Right lobe of liver (tissue), 4 donors: ENCODE data around the gene ATOH7.

ENCODE experiments used
- POLR2A ChIP-seq: fragments of 450-650 bp; IDR thresholded peaks from one replicate; pipeline ENCODE4 v1.6.1; 2017; ENCODE audit warnings: antibody characterized with exemption, mild to moderate bottlenecking
- TF ChIP-seq, protein P1 (sequence below), 4 donors: fragments of 200-600 bp in 3 of 4; fragments of 450-650 bp in 1 of 4; IDR thresholded peaks; one replicate each; pipeline versions ENCODE4 v1.5.1 to v1.8.0; 2016 to 2022; ENCODE audit warnings: antibody characterized with exemption in 4 of 4, mild to moderate bottlenecking in 2 of 4
- donor health status: DM: no; HTN: no; CAD: no.
- donor health status: DM: no; HTN: no; CAD: no.
- donor health status: DM: no; HTN: yes; CAD: no.

DNA sequence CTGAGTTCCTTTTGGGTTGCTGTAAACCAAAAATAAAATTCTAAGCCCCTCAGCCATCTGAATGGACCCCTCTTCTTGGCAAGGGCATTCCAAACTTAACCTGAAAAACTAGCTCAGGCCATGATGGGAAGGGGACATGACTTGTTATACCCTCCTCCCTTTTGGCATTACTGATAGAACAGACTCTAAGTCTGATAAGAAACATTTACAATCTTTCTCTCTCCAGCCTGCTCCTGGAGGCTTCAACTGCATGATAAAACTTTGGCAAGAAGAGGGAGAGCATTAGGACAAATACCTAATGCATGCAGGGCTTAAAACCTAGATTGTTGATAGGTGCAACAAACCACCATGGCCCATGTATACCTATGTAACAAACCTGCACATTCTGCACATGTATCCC is 40.9 kb upstream of the ATOH7 start:
- TF ChIP-seq, protein P1, sequence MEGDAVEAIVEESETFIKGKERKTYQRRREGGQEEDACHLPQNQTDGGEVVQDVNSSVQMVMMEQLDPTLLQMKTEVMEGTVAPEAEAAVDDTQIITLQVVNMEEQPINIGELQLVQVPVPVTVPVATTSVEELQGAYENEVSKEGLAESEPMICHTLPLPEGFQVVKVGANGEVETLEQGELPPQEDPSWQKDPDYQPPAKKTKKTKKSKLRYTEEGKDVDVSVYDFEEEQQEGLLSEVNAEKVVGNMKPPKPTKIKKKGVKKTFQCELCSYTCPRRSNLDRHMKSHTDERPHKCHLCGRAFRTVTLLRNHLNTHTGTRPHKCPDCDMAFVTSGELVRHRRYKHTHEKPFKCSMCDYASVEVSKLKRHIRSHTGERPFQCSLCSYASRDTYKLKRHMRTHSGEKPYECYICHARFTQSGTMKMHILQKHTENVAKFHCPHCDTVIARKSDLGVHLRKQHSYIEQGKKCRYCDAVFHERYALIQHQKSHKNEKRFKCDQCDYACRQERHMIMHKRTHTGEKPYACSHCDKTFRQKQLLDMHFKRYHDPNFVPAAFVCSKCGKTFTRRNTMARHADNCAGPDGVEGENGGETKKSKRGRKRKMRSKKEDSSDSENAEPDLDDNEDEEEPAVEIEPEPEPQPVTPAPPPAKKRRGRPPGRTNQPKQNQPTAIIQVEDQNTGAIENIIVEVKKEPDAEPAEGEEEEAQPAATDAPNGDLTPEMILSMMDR (IDR thresholded peaks at IDR 0.05), result no peak
- no peak for TF ChIP-seq POLR2A
